KMS-11 (cell line): ENCODE measurements around the gene REPS1.

Source experiments
- H2AFZ ChIP-seq: fragments of 200-600 bp; sonication (generic); 2 replicates; pipeline ENCODE4 v1.6.1; 2016; ENCODE audit warnings: antibody characterized with exemption, mixed run types, low read depth
- H3K27ac ChIP-seq: fragments of 200-600 bp; sonication (generic); 2 replicates; pipeline ENCODE4 v1.6.1; 2016; ENCODE audit warnings: mild to moderate bottlenecking, mixed run types
- H3K27me3 ChIP-seq: fragments of 200-600 bp; sonication (generic); 2 replicates; pipeline ENCODE4 v1.6.1; 2017; ENCODE audit warnings: mild to moderate bottlenecking, low read depth, mixed run types, moderate library complexity; ENCODE audit not compliant: insufficient read depth
- H3K36me3 ChIP-seq: fragments of 200-600 bp; sonication (generic); 2 replicates; pipeline ENCODE4 v1.6.1; 2017; ENCODE audit warnings: mild to moderate bottlenecking, mixed run types; ENCODE audit not compliant: insufficient read depth
- H3K4me1 ChIP-seq: fragments of 200-600 bp; sonication (generic); 2 replicates; pipeline ENCODE4 v1.6.1; 2016; ENCODE audit warnings: mild to moderate bottlenecking, low read depth, mixed run types; ENCODE audit not compliant: poor library complexity, severe bottlenecking
- H3K4me2 ChIP-seq: fragments of 200-600 bp; sonication (generic); 2 replicates; pipeline ENCODE4 v1.7.0; 2016; ENCODE audit warnings: mild to moderate bottlenecking, mixed run types
- H3K4me3 ChIP-seq: fragments of 200-600 bp; sonication (generic); IDR thresholded peaks from 2 replicates; pipeline ENCODE4 v1.6.1; 2017; ENCODE audit warnings: low read depth, low read length, mixed read lengths; ENCODE audit not compliant: insufficient read depth
- H3K79me2 ChIP-seq: fragments of 200-600 bp; sonication (generic); 2 replicates; pipeline ENCODE4 v1.6.1; 2016; ENCODE audit warnings: low read depth, mixed run types; ENCODE audit not compliant: insufficient read depth
- H3K9ac ChIP-seq: fragments of 200-600 bp; sonication (generic); 2 replicates; pipeline ENCODE4 v1.6.1; 2016; ENCODE audit warnings: mild to moderate bottlenecking, mixed run types
- H4K20me1 ChIP-seq: fragments of 200-600 bp; sonication (generic); 2 replicates; pipeline ENCODE4 v1.6.1; 2016; ENCODE audit warnings: mild to moderate bottlenecking, mixed run types; ENCODE audit not compliant: insufficient read depth
- TF ChIP-seq, protein P1 (sequence below): fragments of 200-600 bp; sonication (generic); conservative IDR thresholded peaks from 2 replicates; pipeline ENCODE4 v1.6.1; 2017; ENCODE audit warnings: low read depth, mild to moderate bottlenecking, antibody characterized with exemption, low read length, moderate library complexity, mixed read lengths

The REPS1 gene

DNA sequence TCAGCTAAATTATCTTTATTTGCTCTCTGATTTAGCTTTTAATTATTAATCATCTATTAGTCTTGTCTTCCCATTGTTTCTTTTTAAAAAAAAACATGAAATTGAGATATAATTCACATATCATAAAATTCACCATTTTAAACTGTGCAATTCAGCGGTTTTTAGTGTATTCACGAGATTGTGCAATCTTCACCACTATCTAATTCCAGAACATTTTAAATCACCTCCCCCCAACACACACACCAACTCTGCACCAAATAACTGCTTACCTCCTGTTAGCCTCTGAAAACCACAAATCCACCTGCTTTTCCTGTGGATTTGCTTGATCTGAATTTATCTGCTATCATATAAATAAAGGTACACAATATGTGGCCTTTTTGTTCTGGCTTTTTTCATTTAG, 31.7 kb upstream of the REPS1 start:
- Histone ChIP-seq H3K36me3 (no peaks in the 10 kb centered on the region), H3K27ac (no peak overlapping the region), H3K79me2 (no peaks in the 10 kb centered on the region), H2AFZ (no peak overlapping the region), H4K20me1 (no peaks in the 10 kb centered on the region), H3K4me3 (no peak overlapping the region), H3K4me1 (no peaks in the 10 kb centered on the region), H3K9ac (no peak overlapping the region), H3K4me2 (no peak overlapping the region), H3K27me3 (no peaks in the 10 kb centered on the region)
- TF ChIP-seq, protein P1, sequence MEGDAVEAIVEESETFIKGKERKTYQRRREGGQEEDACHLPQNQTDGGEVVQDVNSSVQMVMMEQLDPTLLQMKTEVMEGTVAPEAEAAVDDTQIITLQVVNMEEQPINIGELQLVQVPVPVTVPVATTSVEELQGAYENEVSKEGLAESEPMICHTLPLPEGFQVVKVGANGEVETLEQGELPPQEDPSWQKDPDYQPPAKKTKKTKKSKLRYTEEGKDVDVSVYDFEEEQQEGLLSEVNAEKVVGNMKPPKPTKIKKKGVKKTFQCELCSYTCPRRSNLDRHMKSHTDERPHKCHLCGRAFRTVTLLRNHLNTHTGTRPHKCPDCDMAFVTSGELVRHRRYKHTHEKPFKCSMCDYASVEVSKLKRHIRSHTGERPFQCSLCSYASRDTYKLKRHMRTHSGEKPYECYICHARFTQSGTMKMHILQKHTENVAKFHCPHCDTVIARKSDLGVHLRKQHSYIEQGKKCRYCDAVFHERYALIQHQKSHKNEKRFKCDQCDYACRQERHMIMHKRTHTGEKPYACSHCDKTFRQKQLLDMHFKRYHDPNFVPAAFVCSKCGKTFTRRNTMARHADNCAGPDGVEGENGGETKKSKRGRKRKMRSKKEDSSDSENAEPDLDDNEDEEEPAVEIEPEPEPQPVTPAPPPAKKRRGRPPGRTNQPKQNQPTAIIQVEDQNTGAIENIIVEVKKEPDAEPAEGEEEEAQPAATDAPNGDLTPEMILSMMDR: no peak

DNA sequence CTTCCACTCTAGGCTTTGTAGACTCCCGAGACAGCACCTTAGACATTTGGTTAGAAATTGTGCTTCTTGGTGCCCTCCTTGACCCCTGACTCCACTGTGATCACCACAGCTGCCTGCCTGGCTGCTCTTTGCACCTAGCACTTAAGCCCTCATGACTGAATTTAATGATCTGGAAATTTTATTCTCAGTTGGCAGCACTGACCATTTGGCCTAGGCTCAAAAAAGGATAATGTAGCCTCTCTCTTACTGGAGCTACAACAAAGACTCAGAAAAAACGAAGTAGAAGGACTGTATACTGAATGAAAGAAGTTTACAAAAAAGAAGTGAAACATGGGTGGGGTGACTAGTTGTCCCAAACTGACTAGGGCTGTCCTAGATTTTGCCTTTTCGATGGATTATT, 29.2 kb upstream of the REPS1 start:
- Histone ChIP-seq H3K4me3 (no peak overlapping the region), H3K79me2 (no peaks in the 10 kb centered on the region), H4K20me1 (no peaks in the 10 kb centered on the region), H3K4me1 (no peaks in the 10 kb centered on the region), H2AFZ (no peak overlapping the region), H3K27ac (no peak overlapping the region), H3K36me3 (no peaks in the 10 kb centered on the region), H3K4me2 (no peak overlapping the region), H3K9ac (no peak overlapping the region), H3K27me3 (no peaks in the 10 kb centered on the region)
- TF ChIP-seq, protein P1: no peak

DNA sequence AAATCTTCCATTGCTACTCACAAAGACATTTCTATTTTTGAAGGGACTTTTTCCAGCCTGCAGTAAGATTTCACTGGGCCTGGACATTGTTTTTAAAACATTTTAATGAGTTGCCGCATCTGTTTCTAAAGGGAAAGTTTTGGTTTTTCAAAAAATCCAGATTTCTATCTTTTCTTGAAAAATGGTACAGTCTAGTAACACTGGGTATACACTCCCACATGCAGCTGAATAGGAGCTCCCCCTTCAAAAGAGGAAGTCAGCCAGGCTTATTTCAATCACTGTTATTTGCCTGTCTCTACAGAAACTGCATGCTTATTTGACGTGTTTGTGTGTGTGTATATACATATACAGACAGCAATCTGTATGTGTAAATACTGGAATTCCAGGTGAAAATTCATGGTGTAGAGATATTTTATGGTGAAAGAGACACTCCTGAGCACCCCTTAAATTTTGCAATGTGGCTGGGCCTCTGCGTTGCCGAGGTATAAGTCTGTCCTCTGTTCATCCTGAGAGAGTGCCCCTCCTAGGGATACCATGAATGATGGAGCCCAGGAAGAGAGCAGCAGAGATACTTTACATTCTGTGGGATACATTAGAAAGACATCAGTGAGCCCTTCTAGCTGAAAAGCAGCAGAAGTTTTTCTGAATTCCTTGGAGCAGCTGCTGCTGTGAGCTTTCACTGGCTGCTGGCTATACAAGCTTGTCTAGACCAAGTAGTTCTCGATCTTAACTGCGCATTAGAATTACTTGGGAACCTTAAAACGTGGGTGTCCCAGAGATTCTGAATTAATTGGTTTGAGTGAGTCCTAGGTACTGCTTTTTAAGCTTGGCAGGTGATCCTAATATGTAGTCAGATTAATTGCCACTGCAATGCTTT, 28.5 kb upstream of the REPS1 start:
- H3K36me3 ChIP-seq: no peaks in the 10 kb centered on the region
- no peak overlapping the region for H3K9ac ChIP-seq
- no peak overlapping the region for H3K4me3 ChIP-seq
- TF ChIP-seq, protein P1: no peak
- H3K79me2 ChIP-seq: no peaks in the 10 kb centered on the region
- no peaks in the 10 kb centered on the region for H4K20me1 ChIP-seq
- H2AFZ ChIP-seq: no peak overlapping the region
- H3K27me3 ChIP-seq: no peaks in the 10 kb centered on the region
- H3K27ac ChIP-seq: no peak overlapping the region
- no peaks in the 10 kb centered on the region for H3K4me1 ChIP-seq
- H3K4me2 ChIP-seq: no peak overlapping the region

DNA sequence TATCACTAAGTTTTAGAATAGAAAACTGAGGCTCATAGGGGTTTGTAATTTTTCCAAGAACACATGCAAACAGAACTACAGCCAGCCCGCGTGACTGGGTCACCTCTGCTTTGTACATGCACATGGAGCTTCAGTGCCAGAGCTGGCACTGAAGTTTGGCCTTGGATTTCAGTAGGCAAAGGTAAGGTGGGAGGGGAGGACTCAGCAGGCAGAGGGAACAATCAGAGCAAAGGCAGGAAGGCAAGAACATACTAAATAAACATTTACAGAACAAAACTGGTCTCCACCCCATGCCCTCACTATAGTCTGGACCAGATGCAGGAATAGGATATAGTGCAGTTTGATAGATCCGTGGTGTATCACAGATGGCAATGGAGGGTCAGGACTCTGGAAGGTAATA, 26.9 kb upstream of the REPS1 start:
- no peak overlapping the region for H3K27ac ChIP-seq
- TF ChIP-seq, protein P1: no peak
- no peaks in the 10 kb centered on the region for H3K36me3 ChIP-seq
- no peaks in the 10 kb centered on the region for H3K4me1 ChIP-seq
- no peaks in the 10 kb centered on the region for H3K27me3 ChIP-seq
- no peak overlapping the region for H3K4me3 ChIP-seq
- H3K4me2 ChIP-seq: no peak overlapping the region
- no peaks in the 10 kb centered on the region for H3K79me2 ChIP-seq
- H3K9ac ChIP-seq: no peak overlapping the region
- no peak overlapping the region for H2AFZ ChIP-seq
- no peaks in the 10 kb centered on the region for H4K20me1 ChIP-seq
